Measurements from ENCODE around the gene POP7.

POP7 gene

DNA sequence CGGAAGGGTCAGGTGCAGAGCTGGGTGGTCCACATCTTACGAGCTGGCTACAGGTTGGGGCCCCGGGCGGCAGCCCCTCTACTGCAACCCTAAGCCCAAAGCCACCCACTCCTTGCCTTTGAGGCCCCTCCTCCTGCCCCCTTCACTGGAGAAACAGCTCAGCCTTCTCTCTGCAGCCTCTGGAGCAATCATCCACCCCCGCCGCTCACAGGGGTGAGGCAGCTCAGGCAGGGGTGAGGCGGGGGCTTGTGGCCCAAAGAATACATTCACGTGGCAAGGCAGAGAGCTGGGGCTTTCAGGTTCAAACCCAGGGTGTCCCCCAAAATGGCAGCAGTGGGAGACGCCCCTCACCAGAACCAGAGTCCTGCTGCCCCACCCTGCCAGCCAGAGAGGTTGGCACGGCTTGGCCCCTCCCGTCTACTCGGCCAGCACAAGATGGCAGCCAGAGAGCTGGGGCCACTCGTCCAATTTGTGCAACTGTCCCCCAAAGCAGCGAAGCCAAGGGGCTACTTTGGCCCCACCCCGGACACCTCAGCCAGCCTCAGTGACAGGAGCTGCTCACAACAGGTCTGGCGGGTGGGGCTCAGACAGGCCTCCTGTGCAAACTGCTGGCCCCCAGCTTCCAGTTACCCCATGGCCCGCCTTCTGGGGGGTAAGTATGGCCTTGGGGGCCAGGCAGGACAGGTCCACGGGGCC lies 25.2 kb upstream of the POP7 start:
- Histone ChIP-seq H3K36me3 (ENCODE audit: control insufficient read depth, insufficient read depth, low read length) (peaks cover 92% of the 10 kb centered on the region), H3K4me3 (ENCODE audit: low read depth, low read length) (no peak overlapping the region), H3K4me1 (ENCODE audit: control insufficient read depth, insufficient read depth, low read length) (no peaks in the 10 kb centered on the region), H3K9me3 (ENCODE audit: control insufficient read depth, insufficient read depth, low read length) (no peaks in the 10 kb centered on the region), H3K27ac (ENCODE audit: low read depth, low read length) (peak overlapping the region; percentile 8), H3K9ac (ENCODE audit: low read depth, low read length) (no peak overlapping the region), H3K27me3 (ENCODE audit: control insufficient read depth, insufficient read depth, low read length) (no peaks in the 10 kb centered on the region)

DNA sequence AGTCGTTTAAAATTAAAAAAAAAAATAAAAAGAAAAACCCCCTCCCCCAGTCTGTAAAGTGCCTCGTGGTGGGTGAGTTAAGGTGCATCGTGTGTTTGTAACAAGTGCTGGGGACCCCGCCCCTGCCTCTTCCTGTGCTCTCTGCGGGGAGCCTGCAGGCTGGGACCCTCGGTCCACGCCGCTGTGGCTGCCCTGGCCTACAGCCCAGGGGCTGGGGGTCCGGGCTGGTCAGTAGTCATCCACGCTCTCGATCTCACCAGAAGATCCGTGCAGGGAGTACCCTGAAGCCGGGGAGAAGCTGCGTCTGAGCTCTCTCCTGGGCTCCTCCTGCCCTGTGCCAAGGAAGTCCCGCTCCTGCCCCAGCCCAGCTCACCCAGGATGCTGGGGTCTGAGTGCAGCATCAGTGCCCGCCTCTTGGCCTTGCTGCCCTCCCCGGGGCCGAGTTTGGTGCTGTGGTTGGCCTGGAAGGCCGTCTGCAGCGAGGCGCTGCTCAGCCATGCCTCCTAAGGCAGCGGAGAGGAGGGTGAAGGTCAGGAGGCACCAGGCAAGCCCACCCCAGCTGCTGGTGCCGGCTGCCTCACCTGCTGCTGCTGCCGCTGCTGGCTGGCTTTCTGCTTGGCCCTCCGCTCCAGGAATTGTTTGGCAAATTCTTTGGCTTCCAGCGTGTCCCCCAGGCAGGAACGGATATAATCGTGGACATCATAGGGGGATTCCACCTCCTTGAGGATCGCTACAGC lies 24.3 kb upstream of the POP7 start:
- peak overlapping the region; percentile 51 for H3K27ac ChIP-seq (ENCODE audit: low read depth, low read length)
- no peaks in the 10 kb centered on the region for H3K4me1 ChIP-seq (ENCODE audit: control insufficient read depth, insufficient read depth, low read length)
- H3K4me3 ChIP-seq (ENCODE audit: low read depth, low read length), result no peak overlapping the region
- no peaks in the 10 kb centered on the region for H3K27me3 ChIP-seq (ENCODE audit: control insufficient read depth, insufficient read depth, low read length)
- H3K9me3 ChIP-seq (ENCODE audit: control insufficient read depth, insufficient read depth, low read length), result no peaks in the 10 kb centered on the region
- H3K36me3 ChIP-seq (ENCODE audit: control insufficient read depth, insufficient read depth, low read length), result peaks cover 100% of the 10 kb centered on the region
- no peak overlapping the region for H3K9ac ChIP-seq (ENCODE audit: low read depth, low read length)

DNA sequence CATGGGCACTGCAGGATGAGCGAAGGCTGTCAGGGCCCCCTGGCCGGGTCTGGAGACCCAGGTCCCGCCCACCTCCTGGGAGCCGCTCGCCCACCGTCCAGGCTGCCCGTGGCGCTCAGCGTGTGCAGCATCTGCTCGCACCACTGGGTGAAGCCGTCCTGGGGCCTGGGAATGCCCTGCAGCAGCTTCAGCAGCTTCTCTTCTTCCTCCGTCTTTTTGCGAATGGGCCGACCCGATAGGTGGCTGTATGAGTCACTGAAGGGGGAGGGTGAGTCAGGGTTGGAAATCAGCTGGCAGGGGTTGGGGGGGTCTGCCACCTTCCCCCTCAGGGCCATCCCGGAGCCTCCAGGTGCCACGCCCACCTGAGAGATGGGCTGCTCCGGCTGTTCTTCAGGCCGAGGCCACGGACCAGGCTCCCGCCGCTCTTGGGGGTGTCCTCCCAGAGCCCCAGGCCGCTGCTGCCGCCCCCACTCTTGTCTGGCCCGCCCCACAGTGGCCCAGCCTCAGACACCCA lies 23.6 kb upstream of the POP7 start:
- Histone ChIP-seq H3K4me3 (ENCODE audit: low read depth, low read length) (no peak overlapping the region), H3K4me1 (ENCODE audit: control insufficient read depth, insufficient read depth, low read length) (no peaks in the 10 kb centered on the region), H3K27ac (ENCODE audit: low read depth, low read length) (peak overlapping the region; percentile 51), H3K9me3 (ENCODE audit: control insufficient read depth, insufficient read depth, low read length) (no peaks in the 10 kb centered on the region), H3K36me3 (ENCODE audit: control insufficient read depth, insufficient read depth, low read length) (peaks cover 100% of the 10 kb centered on the region), H3K27me3 (ENCODE audit: control insufficient read depth, insufficient read depth, low read length) (no peaks in the 10 kb centered on the region), H3K9ac (ENCODE audit: low read depth, low read length) (no peak overlapping the region)

DNA sequence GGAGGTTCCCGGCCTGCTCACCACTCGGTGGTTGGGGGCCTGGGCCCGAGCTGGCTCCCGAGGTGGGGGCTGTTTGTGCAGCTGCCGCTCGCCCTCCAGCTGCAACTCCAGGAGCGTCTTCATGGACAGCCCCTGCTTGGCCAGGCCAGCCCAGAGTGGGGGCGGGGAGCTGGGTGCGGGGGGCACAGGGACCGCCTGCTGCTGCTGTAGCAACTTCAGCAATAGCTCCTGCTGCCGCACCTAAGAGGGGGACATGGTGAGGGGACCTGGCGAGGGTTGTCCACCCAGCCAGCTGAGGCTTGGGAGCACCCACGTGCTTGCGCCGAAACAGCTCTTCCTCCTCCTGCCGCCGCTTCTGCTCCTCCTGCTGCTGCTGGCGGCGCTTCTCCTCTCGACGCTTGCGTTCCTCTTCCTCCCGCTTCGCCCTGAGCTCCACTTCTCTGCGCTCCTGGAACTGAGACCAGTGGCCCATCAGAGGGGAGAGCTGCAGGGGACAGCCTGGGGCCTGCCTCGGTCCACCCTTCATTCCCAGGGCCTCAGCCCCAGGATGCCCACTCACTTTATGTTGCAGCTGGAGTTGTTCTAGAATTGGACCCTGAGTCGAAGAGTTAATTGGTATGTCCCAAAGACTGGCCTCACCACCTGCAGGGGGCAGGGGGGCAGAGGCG lies 22.8 kb upstream of the POP7 start:
- H3K4me1 ChIP-seq (ENCODE audit: control insufficient read depth, insufficient read depth, low read length), result no peaks in the 10 kb centered on the region
- no peaks in the 10 kb centered on the region for H3K27me3 ChIP-seq (ENCODE audit: control insufficient read depth, insufficient read depth, low read length)
- H3K36me3 ChIP-seq (ENCODE audit: control insufficient read depth, insufficient read depth, low read length), result peaks cover 99% of the 10 kb centered on the region
- no peak overlapping the region for H3K4me3 ChIP-seq (ENCODE audit: low read depth, low read length)
- no peak overlapping the region for H3K27ac ChIP-seq (ENCODE audit: low read depth, low read length)
- H3K9ac ChIP-seq (ENCODE audit: low read depth, low read length), result no peak overlapping the region
- H3K9me3 ChIP-seq (ENCODE audit: control insufficient read depth, insufficient read depth, low read length), result no peaks in the 10 kb centered on the region

DNA sequence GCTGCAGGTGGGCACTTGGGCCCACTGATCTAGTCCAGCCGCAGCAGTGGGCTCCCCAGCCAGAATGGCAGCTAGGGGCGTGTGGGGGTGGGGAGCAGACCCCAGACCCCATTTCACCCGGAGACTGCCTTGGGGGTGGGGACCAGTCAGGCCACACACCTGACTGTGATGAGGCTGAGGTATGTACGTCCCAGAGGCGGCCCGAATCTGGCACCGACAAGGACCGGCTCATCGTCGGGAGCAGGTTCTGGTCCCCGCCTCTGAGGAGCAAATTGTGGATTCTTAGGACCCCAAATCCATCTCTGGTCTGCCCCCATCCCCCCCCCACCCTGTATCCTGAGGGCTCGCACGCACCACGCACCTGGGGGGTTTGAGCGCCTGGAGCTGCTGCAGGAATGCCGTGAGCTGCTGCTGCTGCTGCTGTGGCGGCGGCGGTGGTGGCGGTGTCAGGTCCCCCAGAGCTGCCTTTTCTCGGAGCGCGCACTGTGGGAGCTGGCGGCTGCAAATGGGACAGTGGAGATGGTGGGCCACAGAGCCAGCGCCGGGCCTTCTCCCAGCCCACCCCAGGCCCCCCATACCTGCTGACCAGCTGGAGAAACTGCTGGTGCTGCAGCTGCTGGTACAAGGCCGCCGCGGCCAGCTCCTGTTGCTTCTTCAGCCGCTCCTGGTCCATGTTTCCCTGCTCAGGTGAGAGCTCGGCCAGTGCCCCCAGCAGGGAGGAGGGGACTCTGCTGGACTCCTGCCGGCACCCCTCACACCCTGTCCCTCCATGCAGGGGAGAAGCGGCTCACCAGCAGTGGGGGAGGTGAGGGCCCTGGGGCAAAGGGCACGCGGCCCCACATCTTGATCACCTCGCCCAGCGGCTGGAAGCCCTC lies 22.0 kb upstream of the POP7 start:
- Histone ChIP-seq H3K4me3 (ENCODE audit: low read depth, low read length) (no peak overlapping the region), H3K36me3 (ENCODE audit: control insufficient read depth, insufficient read depth, low read length) (peaks cover 99% of the 10 kb centered on the region), H3K9me3 (ENCODE audit: control insufficient read depth, insufficient read depth, low read length) (no peaks in the 10 kb centered on the region), H3K27ac (ENCODE audit: low read depth, low read length) (no peak overlapping the region), H3K27me3 (ENCODE audit: control insufficient read depth, insufficient read depth, low read length) (no peaks in the 10 kb centered on the region), H3K4me1 (ENCODE audit: control insufficient read depth, insufficient read depth, low read length) (no peaks in the 10 kb centered on the region), H3K9ac (ENCODE audit: low read depth, low read length) (no peak overlapping the region)

DNA sequence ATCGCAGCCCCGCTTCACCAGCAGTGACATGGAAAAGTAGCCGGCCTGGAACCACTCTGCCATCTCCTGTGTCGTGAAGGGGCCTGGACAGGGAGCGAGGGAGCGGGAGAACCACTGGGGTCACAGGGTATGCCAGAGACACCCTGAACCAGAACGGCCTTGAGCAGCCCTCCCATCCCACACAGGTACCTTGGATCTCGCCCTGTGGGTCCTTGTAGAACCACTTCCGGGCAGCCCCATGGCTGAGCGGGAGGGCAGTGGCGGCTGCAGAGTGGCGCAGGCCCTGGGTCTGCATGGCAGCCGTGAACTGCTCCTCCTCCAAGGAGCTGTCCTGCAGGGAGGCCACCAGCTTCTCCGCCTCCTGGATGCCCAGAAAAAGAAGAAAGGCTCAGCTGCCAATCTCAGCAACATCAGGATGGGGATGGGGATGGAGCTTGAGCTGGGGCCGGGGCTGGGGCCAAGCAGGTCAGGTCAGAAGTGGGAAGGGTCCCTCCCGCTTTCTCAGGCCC lies 21.3 kb upstream of the POP7 start:
- Histone ChIP-seq H3K27me3 (ENCODE audit: control insufficient read depth, insufficient read depth, low read length) (no peaks in the 10 kb centered on the region), H3K9ac (ENCODE audit: low read depth, low read length) (no peak overlapping the region), H3K4me3 (ENCODE audit: low read depth, low read length) (no peak overlapping the region), H3K36me3 (ENCODE audit: control insufficient read depth, insufficient read depth, low read length) (peaks cover 99% of the 10 kb centered on the region), H3K4me1 (ENCODE audit: control insufficient read depth, insufficient read depth, low read length) (no peaks in the 10 kb centered on the region), H3K27ac (ENCODE audit: low read depth, low read length) (no peak overlapping the region), H3K9me3 (ENCODE audit: control insufficient read depth, insufficient read depth, low read length) (no peaks in the 10 kb centered on the region)

DNA sequence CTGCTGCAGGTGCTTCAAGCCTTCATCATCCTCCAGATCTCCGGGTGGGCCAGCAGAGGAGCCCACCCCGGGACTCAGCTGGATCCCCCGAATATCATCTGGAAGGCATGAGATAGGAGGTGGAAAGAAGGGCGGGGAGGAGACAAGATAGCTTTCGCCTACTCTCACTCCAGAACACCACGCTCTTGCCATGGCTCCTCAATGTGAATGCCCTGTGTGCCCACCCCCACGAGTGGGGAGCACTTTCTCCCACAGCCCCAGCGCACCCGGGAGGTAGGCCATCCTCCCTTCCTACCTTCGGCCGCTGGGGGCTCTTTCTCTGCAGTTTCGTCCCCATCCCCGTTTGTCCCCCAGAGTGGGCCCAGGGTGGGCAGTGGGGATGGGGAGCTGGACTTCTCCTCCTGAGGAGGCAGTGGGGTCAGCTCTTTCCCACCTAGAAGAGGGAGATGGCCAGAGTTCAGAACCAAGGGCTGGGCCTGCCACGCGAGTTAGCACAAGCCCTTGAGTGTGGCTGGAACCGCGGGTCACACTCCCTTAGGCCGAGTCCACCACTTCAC lies 20.8 kb upstream of the POP7 start:
- Histone ChIP-seq H3K4me3 (ENCODE audit: low read depth, low read length) (no peak overlapping the region), H3K27ac (ENCODE audit: low read depth, low read length) (no peak overlapping the region), H3K9ac (ENCODE audit: low read depth, low read length) (no peak overlapping the region), H3K4me1 (ENCODE audit: control insufficient read depth, insufficient read depth, low read length) (no peaks in the 10 kb centered on the region), H3K36me3 (ENCODE audit: control insufficient read depth, insufficient read depth, low read length) (peaks cover 99% of the 10 kb centered on the region), H3K9me3 (ENCODE audit: control insufficient read depth, insufficient read depth, low read length) (no peaks in the 10 kb centered on the region), H3K27me3 (ENCODE audit: control insufficient read depth, insufficient read depth, low read length) (no peaks in the 10 kb centered on the region)

DNA sequence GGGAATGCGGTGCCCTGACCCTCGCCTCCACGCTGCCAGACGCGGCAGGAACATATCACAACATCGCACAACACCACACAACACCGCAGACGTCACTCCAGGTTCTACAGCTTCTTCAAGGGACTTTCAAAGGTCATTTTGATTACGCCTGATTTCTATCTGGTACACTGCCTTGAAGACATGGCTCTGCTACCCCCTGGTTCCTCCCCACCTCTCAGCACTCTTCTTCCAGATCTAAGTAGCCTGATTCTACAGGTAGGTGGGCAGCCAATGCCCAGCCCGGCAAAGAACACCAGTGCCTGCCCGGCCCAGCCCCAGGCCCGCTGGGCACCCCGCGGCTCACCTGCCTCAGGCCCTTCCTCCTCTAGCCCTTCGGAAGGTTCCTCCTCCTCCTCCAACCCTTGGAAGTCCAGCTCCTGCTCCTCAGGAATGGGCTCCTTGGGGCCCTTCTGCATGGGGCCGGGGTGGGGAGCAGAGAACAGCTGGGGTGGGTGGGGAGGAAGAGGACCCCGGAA lies 20.2 kb upstream of the POP7 start:
- peaks cover 96% of the 10 kb centered on the region for H3K36me3 ChIP-seq (ENCODE audit: control insufficient read depth, insufficient read depth, low read length)

DNA sequence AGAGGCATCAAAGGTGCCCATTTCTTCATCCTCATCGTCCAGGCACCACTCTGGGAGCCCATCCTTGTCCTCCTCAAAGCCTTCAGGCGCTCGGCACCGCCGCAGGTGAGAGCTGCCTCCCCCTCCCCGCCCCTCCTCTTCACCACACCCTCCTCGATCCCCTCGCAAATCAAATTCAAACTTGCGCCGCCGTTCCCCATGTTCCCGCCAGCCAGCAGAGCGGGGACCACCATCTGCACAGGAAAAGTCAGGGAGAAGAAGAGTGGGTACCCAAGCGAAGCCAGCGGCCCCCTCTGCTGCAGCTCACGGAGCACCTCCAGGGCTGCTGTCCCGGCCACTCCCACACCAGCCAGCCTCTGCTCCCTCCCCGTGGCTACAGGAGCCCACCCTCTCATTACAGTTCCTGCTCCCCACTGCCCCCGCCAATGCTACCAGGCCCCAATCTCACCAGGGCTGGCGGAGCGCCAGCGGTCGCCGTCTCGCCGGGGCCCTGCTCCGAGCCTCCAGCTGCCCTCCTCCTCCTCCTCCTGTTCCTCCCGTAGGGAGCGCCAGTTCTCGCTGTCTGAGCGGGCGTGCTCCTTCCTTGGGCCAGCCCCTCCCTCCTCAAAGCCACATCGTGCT lies 19.6 kb upstream of the POP7 start:
- no peaks in the 10 kb centered on the region for H3K9me3 ChIP-seq (ENCODE audit: control insufficient read depth, insufficient read depth, low read length)
- H3K9ac ChIP-seq (ENCODE audit: low read depth, low read length), result no peak overlapping the region
- H3K4me1 ChIP-seq (ENCODE audit: control insufficient read depth, insufficient read depth, low read length), result peaks cover 6% of the 10 kb centered on the region; the same call in 1 of the 2 replicates
- H3K4me3 ChIP-seq (ENCODE audit: low read depth, low read length), result no peak overlapping the region
- H3K27me3 ChIP-seq (ENCODE audit: control insufficient read depth, insufficient read depth, low read length), result no peaks in the 10 kb centered on the region
- no peak overlapping the region for H3K27ac ChIP-seq (ENCODE audit: low read depth, low read length)
- peaks cover 96% of the 10 kb centered on the region for H3K36me3 ChIP-seq (ENCODE audit: control insufficient read depth, insufficient read depth, low read length)

More for the DNA sequence above, 20.2 kb upstream of the POP7 start:
- no peak overlapping the region for H3K4me3 ChIP-seq (ENCODE audit: low read depth, low read length)
- no peak overlapping the region for H3K27ac ChIP-seq (ENCODE audit: low read depth, low read length)
- no peaks in the 10 kb centered on the region for H3K4me1 ChIP-seq (ENCODE audit: control insufficient read depth, insufficient read depth, low read length)
- no peaks in the 10 kb centered on the region for H3K9me3 ChIP-seq (ENCODE audit: control insufficient read depth, insufficient read depth, low read length)
- no peak overlapping the region for H3K9ac ChIP-seq (ENCODE audit: low read depth, low read length)
- no peaks in the 10 kb centered on the region for H3K27me3 ChIP-seq (ENCODE audit: control insufficient read depth, insufficient read depth, low read length)

DNA sequence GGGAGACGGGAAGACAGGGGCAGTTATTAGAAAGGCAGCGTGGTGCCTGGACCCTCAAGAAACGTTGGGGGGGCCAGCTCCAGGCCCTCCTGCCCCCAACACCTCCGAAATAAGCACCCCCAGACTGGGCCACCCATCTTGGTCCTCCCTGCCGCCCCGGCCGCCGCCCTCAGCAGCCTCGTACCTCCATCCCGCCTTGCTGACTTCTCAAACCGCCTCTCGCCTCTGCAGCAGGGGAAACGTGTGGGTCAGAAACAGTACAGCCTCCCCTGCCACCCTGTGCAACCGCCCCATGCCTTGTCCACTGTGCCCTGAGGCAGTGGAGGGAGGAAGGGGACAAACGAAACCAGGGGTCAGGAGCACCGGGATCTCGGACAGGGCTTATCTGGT lies 19.1 kb upstream of the POP7 start:
- Histone ChIP-seq H3K4me3 (ENCODE audit: low read depth, low read length) (no peak overlapping the region), H3K4me1 (ENCODE audit: control insufficient read depth, insufficient read depth, low read length) (peaks cover 9% of the 10 kb centered on the region), H3K27ac (ENCODE audit: low read depth, low read length) (no peak overlapping the region), H3K9me3 (ENCODE audit: control insufficient read depth, insufficient read depth, low read length) (no peaks in the 10 kb centered on the region), H3K36me3 (ENCODE audit: control insufficient read depth, insufficient read depth, low read length) (peaks cover 93% of the 10 kb centered on the region), H3K27me3 (ENCODE audit: control insufficient read depth, insufficient read depth, low read length) (no peaks in the 10 kb centered on the region), H3K9ac (ENCODE audit: low read depth, low read length) (no peak overlapping the region)
